ENCODE results near the gene NR2E1.

DNA sequence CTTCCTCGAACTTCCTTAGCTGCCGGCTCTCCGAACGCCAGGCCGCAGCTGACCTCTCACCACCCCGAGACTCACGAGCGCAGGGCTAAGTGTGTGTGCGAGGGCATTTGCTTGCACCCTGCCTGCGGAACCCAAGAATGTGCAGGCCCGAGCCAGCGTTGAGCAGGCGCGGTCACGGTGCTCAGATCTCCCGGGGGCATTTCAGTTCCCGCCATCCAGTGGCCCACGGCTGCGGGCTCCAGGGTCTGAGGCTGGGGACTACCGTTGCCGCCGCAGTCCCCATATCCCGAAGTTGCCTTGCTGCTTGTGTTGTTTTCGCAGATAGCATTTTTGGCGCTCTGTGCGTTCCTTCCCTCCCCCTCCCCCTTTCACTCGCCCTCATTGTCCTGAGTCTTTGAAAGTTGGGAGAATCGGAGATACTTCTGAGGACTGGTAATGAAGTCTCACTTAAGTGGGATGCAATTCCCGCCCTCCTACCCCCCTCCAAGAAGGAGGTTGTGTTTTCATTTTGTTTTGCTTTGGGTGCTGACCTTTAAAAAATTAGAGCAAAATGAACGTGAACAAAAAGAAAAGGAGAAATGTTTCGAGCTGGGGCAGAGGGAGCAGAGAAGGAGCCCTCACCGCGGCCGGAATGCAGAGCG is 1.7 kb downstream of the NR2E1 start:
- TF ChIP-seq POLR2A (IDR thresholded peaks at IDR 0.05; ENCODE audit: low read depth, low read length) = no peak
- no peak for TF ChIP-seq POU2F2 (IDR thresholded peaks at IDR 0.05; ENCODE audit: low read depth, low read length)
- TF ChIP-seq POLR2AphosphoS5 (IDR thresholded peaks at IDR 0.05; ENCODE audit: low read depth, low read length) = no peak
- TF ChIP-seq TAF1 (IDR thresholded peaks at IDR 0.05; ENCODE audit: low read depth, low read length) = no peak
- TF ChIP-seq SPI1 (IDR thresholded peaks at IDR 0.05; ENCODE audit: low read depth, low read length) = no peak
- no peak for TF ChIP-seq PAX5 (IDR thresholded peaks at IDR 0.05; ENCODE audit: insufficient read depth, low read length, severe bottlenecking)

All from GM12891 (cell line).